Measurements from ENCODE around the gene WNK2. TPM values are rescaled to one million over a fixed set of nuclear protein-coding genes. Genes with fewer than 3 reads are reported as not detected.

Gene WNK2
- total RNA-seq, 4 donors from 2014 or later: 3.8 to 17.7 (median 9.0) TPM

GRCh38 chr9:93177676-93178075, 6.3 kb upstream of the WNK2 start:
- Histone ChIP-seq H3K4me3 (no peak overlapping the region), H3K27me3 (no peaks in the 10 kb centered on the region), H3K4me1 (no peaks in the 10 kb centered on the region), H3K27ac (no peak overlapping the region), H3K36me3 (no peaks in the 10 kb centered on the region), H3K9me3 (no peaks in the 10 kb centered on the region)
- no peak for DNase-seq (ENCODE audit: low spot score in 2 of 2)
- no peak for TF ChIP-seq EP300 (IDR thresholded peaks at IDR 0.05)
- TF ChIP-seq POLR2A (IDR thresholded peaks at IDR 0.05): no peak
- no peak for TF ChIP-seq CTCF (IDR thresholded peaks at IDR 0.05)
- WGBS, 2 donors: 59 to 66% methylated on average over 6 of the region's 6 CpGs

GRCh38 chr9:93178851-93179786, 4.8 kb upstream of the WNK2 start:
- Histone ChIP-seq H3K36me3 (no peaks in the 10 kb centered on the region), H3K27me3 (peaks cover 0 to 8% of the 10 kb centered on the region in 2 donors), H3K9me3 (no peaks in the 10 kb centered on the region), H3K4me1 (peaks cover 0 to 9% (median 2%) of the 10 kb centered on the region in 4 donors), H3K27ac (no peak overlapping the region), H3K4me3 (no peak overlapping the region)
- DNase-seq (ENCODE audit: low spot score in 2 of 2): no peak
- 83 to 84% methylated on average over 21 of the region's 22 CpGs for WGBS, 2 donors
- no peak for TF ChIP-seq CTCF (IDR thresholded peaks at IDR 0.05)
- TF ChIP-seq POLR2A (IDR thresholded peaks at IDR 0.05): no peak
- no peak for TF ChIP-seq EP300 (IDR thresholded peaks at IDR 0.05)

- no peak for DNase-seq (ENCODE audit: low spot score in 2 of 2)
- Histone ChIP-seq H3K27ac (no peak overlapping the region), H3K4me1 (peaks cover 0 to 16% (median 2%) of the 10 kb centered on the region in 4 donors), H3K9me3 (no peaks in the 10 kb centered on the region), H3K36me3 (no peaks in the 10 kb centered on the region), H3K27me3 (peaks cover 0 to 15% of the 10 kb centered on the region in 2 donors), H3K4me3 (no peak overlapping the region)
- WGBS, 2 donors: 80 to 86% methylated on average over 1 of the region's 1 CpG
- TF ChIP-seq POLR2A (IDR thresholded peaks at IDR 0.05) (no peak), EP300 (IDR thresholded peaks at IDR 0.05) (no peak), CTCF (IDR thresholded peaks at IDR 0.05) (no peak)
These were observed 3.0 kb upstream of the WNK2 start for GRCh38 chr9:93180938-93181337.

- peaks cover 0 to 15% of the 10 kb centered on the region in 2 donors for H3K27me3 ChIP-seq
- TF ChIP-seq EP300 (IDR thresholded peaks at IDR 0.05): no peak
- no peak for TF ChIP-seq CTCF (IDR thresholded peaks at IDR 0.05)
- no peak for TF ChIP-seq POLR2A (IDR thresholded peaks at IDR 0.05)
- WGBS, 2 donors: 90 to 100% methylated on average over 2 to 4 of the region's 5 CpGs
- no peak overlapping the region for H3K27ac ChIP-seq
- H3K9me3 ChIP-seq: no peaks in the 10 kb centered on the region
- no peaks in the 10 kb centered on the region for H3K36me3 ChIP-seq
- H3K4me3 ChIP-seq: no peak overlapping the region
- H3K4me1 ChIP-seq: peaks cover 0 to 16% (median 2%) of the 10 kb centered on the region in 4 donors
- DNase-seq (ENCODE audit: low spot score in 2 of 2): no peak
These were observed 2.1 kb upstream of the WNK2 start for GRCh38 chr9:93181672-93182435.
